Endothelial cell of umbilical vein (primary cell): ENCODE data around the gene FNIP1. TPM values are rescaled to one million over a fixed set of nuclear protein-coding genes. Genes with fewer than 3 reads are reported as not detected.

Experiments
- BruUV-seq: library from RNA; stranded (reverse); fragments of 400-500 nt; replicated peaks from 2 replicates; lab custom pipeline; 2021; lab: Mats Ljungman, UMichigan
- CTCF ChIA-PET: fragments of 300-600, 350-600 bp; sonication (Branson Sonifier 250); formaldehyde crosslinking; loops from one replicate; lab custom pipeline; 2021; ENCODE audit warnings: antibody characterized with exemption, inconsistent platforms; lab: Charles Lee
- POLR2A ChIA-PET: fragments of 300-600, 350-600 bp; sonication (Branson Sonifier 250); formaldehyde crosslinking; loops from one replicate; lab custom pipeline; 2021; ENCODE audit warnings: antibody characterized with exemption, inconsistent platforms; lab: Charles Lee
- DNase-seq: peaks from one replicate; pipeline ENCODE4 v3.0.0-alpha.2; 2011; ENCODE audit warnings: low read depth, low spot score
- FAIRE-seq: peaks from 2 replicates; lab custom pipeline; 2011; peaks lifted over from hg19 to GRCh38; lab: Jason Lieb, UNC
- H2AFZ ChIP-seq: 2 replicates; pipeline ENCODE4 v1.6.0; 2012; ENCODE audit warnings: low read depth, low read length, control low read depth, inconsistent platforms
- H3K27ac ChIP-seq: 2 replicates; pipeline ENCODE4 v1.5.1; 2011; ENCODE audit warnings: low read depth, mild to moderate bottlenecking, control low read depth, low read length, moderate library complexity; ENCODE audit not compliant: insufficient read depth
- H3K27me3 ChIP-seq, 2 experiments: 2 replicates each; pipeline versions ENCODE4 v1.6.0 to v1.6.1; 2011; ENCODE audit warnings: low read length in 2 of 2, mixed read lengths in 1 of 2; ENCODE audit not compliant: control insufficient read depth in 2 of 2, insufficient read depth in 2 of 2
- H3K36me3 ChIP-seq, 2 experiments: 2 replicates in 1 of 2; 3 replicates in 1 of 2; pipeline ENCODE4 v1.5.1; 2011; ENCODE audit warnings: low read length in 2 of 2, mild to moderate bottlenecking in 1 of 2, moderate library complexity in 1 of 2; ENCODE audit not compliant: control insufficient read depth in 2 of 2, insufficient read depth in 2 of 2; ENCODE audit errors: extremely low read depth in 1 of 2
- H3K4me1 ChIP-seq: 3 replicates; pipeline ENCODE4 v1.5.1; 2011; ENCODE audit warnings: mild to moderate bottlenecking, low read length; ENCODE audit not compliant: control insufficient read depth, insufficient read depth; ENCODE audit errors: extremely low read depth
- H3K4me2 ChIP-seq: 2 replicates; pipeline ENCODE4 v1.6.1; 2011; ENCODE audit warnings: low read length, control low read depth, mixed read lengths; ENCODE audit not compliant: insufficient read depth
- H3K4me3 ChIP-seq, 3 experiments: fragments of 200-600 bp in 1 of 3; sonication (generic), shearing (Covaris generic) in 1 of 3; replicated peaks in 1 of 3; 2 replicates each; pipeline ENCODE4 v1.5.1; 2011 to 2016; ENCODE audit warnings: control low read depth in 3 of 3, low read length in 3 of 3, mild to moderate bottlenecking in 2 of 3, inconsistent platforms in 1 of 3, low read depth in 1 of 3, moderate library complexity in 1 of 3; ENCODE audit not compliant: insufficient read depth in 1 of 3
- H3K79me2 ChIP-seq: 2 replicates; pipeline ENCODE4 v1.6.0; 2012; ENCODE audit warnings: low read length, inconsistent platforms; ENCODE audit not compliant: control insufficient read depth, insufficient read depth
- H3K9ac ChIP-seq: replicated peaks from 2 replicates; pipeline ENCODE3; 2011; ENCODE audit warnings: low read length, control low read depth; ENCODE audit not compliant: insufficient read depth; ENCODE audit errors: extremely low read depth
- H3K9me1 ChIP-seq: replicated peaks from 3 replicates; pipeline ENCODE4 v1.6.0; 2011; ENCODE audit warnings: mild to moderate bottlenecking, low read length; ENCODE audit not compliant: control insufficient read depth, insufficient read depth; ENCODE audit errors: extremely low read depth
- H3K9me3 ChIP-seq: replicated peaks from 2 replicates; pipeline ENCODE4 v1.5.1; 2012; ENCODE audit warnings: low read length, inconsistent platforms; ENCODE audit not compliant: control insufficient read depth, insufficient read depth
- H4K20me1 ChIP-seq: replicated peaks from 2 replicates; pipeline ENCODE3; 2011; ENCODE audit warnings: mild to moderate bottlenecking, low read length; ENCODE audit not compliant: control insufficient read depth, insufficient read depth; ENCODE audit errors: extremely low read depth
- EZH2 ChIP-seq: IDR thresholded peaks from 2 replicates; pipeline ENCODE4 v1.6.1; 2012; ENCODE audit warnings: borderline replicate concordance, low read depth, mild to moderate bottlenecking, moderate library complexity, low read length, inconsistent platforms; ENCODE audit not compliant: severe bottlenecking
- FOS ChIP-seq: IDR thresholded peaks from 2 replicates; pipeline ENCODE4 v1.6.1; 2011; ENCODE audit warnings: mild to moderate bottlenecking, low read length, moderate library complexity, borderline replicate concordance; ENCODE audit not compliant: insufficient read depth
- GATA2 ChIP-seq: IDR thresholded peaks from 2 replicates; pipeline ENCODE4 v1.7.0; 2011; ENCODE audit warnings: low read depth, mild to moderate bottlenecking, moderate library complexity, mixed read lengths, low read length; ENCODE audit not compliant: insufficient read length, insufficient read depth
- JUN ChIP-seq: IDR thresholded peaks from 2 replicates; pipeline ENCODE4 v1.6.1; 2011; ENCODE audit warnings: borderline replicate concordance, low read depth; ENCODE audit not compliant: insufficient read length, insufficient read depth
- MYC ChIP-seq: IDR thresholded peaks from one replicate; pipeline ENCODE4 v1.6.1; 2011; ENCODE audit warnings: mild to moderate bottlenecking, low read depth, low read length
- POLR2A ChIP-seq: IDR thresholded peaks from 2 replicates; pipeline ENCODE4 v1.6.1; 2012; ENCODE audit warnings: low read depth, mild to moderate bottlenecking, control low read depth, low read length
- POLR2AphosphoS5 ChIP-seq: IDR thresholded peaks from 2 replicates; pipeline ENCODE4 v1.6.1; 2012; ENCODE audit warnings: low read depth, mild to moderate bottlenecking, control low read depth, low read length, moderate library complexity; ENCODE audit not compliant: insufficient read depth
- dilution Hi-C: fragments of 300-500 bp; cut with MboI; formaldehyde crosslinking; loops from one replicate; pipeline ENCODE4 v1.15.0; 2019; ENCODE audit warnings: low sequenced_read_pairs; ENCODE audit not compliant: extremely low pct_ligation_motif_present
- intact Hi-C: fragments of 100-400 bp; cut with micrococcal nuclease; formaldehyde crosslinking; loops from one replicate; pipeline ENCODE4 v1.10.0; 2022
- polyA plus RNA-seq, 4 experiments: library from polyadenylated mRNA; depleted of rRNA in 3 of 4; stranded (reverse) in 3 of 4; unstranded in 1 of 4; fragments of >200 nt; gene quantifications; 2 replicates each; pipeline versions ENCODE4 v1.2.1 to v1.2.3, GENCODE V29; 2011 to 2012; ENCODE audit warnings: missing spikeins in 1 of 4
- total RNA-seq: library from RNA; stranded (reverse); gene quantifications from 2 replicates; pipeline ENCODE4 v1.2.3, GENCODE V29; 2021
- TF ChIP-seq, protein P1 (sequence below): IDR thresholded peaks from 2 replicates; pipeline ENCODE4 v1.6.1; 2011; ENCODE audit not compliant: insufficient read depth, insufficient read length
- TF ChIP-seq, protein P2 (sequence below), 2 donors: IDR thresholded peaks; 1 replicate in 1 of 2; 2 replicates in 1 of 2; pipeline ENCODE4 v1.5.1; 2011; ENCODE audit warnings: low read length in 2 of 2, mild to moderate bottlenecking in 2 of 2, moderate library complexity in 2 of 2, control low read depth in 1 of 2, inconsistent platforms in 1 of 2, low read depth in 1 of 2; ENCODE audit not compliant: insufficient read depth in 1 of 2; ENCODE audit errors: extremely low read depth in 1 of 2

The FNIP1 gene
- total and polyA plus RNA-seq, 2 donors (not counting 3 experiments of a cell fraction or from before 2014, with no cell fraction given): 5.9 to 27.3 TPM

DNA sequence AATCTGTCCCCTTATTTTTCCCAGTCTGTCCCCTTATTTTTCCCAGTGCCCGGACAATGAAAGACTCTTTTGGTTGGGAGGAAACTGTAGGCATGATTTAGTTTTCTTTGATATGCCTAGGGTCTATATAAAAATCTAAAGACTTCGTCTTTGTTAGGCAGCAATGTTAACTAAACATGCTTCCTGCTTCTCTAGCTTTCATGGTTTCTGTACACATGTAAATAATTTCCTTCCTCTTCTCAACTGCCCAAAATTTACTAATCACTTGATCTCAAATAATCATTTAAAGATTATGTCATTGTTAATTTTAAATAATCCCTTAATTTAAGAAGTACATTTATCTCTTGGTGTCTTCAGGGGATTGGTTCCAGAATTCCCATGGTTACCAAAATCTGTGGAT is 114.0 kb downstream of the FNIP1 start:
- no peaks in the 10 kb centered on the region for H3K79me2 ChIP-seq
- DNase-seq (no peak), FAIRE-seq (no peak)
- no peaks in the 10 kb centered on the region for H4K20me1 ChIP-seq
- dilution Hi-C loops: no loop called here
- H3K9me3 ChIP-seq: no peaks in the 10 kb centered on the region
- no peak overlapping the region for H3K4me2 ChIP-seq
- no peak for TF ChIP-seq GATA2
- TF ChIP-seq FOS: no peak
- no peak for TF ChIP-seq POLR2A
- TF ChIP-seq POLR2AphosphoS5: no peak
- TF ChIP-seq, protein P1, sequence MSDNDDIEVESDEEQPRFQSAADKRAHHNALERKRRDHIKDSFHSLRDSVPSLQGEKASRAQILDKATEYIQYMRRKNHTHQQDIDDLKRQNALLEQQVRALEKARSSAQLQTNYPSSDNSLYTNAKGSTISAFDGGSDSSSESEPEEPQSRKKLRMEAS: no peak
- TF ChIP-seq MYC: no peak
- TF ChIP-seq, protein P2, sequence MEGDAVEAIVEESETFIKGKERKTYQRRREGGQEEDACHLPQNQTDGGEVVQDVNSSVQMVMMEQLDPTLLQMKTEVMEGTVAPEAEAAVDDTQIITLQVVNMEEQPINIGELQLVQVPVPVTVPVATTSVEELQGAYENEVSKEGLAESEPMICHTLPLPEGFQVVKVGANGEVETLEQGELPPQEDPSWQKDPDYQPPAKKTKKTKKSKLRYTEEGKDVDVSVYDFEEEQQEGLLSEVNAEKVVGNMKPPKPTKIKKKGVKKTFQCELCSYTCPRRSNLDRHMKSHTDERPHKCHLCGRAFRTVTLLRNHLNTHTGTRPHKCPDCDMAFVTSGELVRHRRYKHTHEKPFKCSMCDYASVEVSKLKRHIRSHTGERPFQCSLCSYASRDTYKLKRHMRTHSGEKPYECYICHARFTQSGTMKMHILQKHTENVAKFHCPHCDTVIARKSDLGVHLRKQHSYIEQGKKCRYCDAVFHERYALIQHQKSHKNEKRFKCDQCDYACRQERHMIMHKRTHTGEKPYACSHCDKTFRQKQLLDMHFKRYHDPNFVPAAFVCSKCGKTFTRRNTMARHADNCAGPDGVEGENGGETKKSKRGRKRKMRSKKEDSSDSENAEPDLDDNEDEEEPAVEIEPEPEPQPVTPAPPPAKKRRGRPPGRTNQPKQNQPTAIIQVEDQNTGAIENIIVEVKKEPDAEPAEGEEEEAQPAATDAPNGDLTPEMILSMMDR (IDR thresholded peaks at IDR 0.05; ENCODE audit: extremely low read depth in 1 of 2, insufficient read depth in 1 of 2, low read depth in 1 of 2, low read length in 2 of 2): no peak
- no peak for TF ChIP-seq EZH2
- TF ChIP-seq JUN: no peak
- no peak overlapping the region for H3K27ac ChIP-seq
- no peaks in the 10 kb centered on the region for H3K9me1 ChIP-seq
- CTCF ChIA-PET: no interaction called here
- no peak overlapping the region for H3K9ac ChIP-seq
- H3K36me3 ChIP-seq: no peaks in the 10 kb centered on the region
- H2AFZ ChIP-seq: no peak overlapping the region
- POLR2A ChIA-PET: no interaction called here
- intact Hi-C loops: no loop called here
- no peak overlapping the region for H3K4me3 ChIP-seq
- no peaks in the 10 kb centered on the region for H3K4me1 ChIP-seq
- no peaks in the 10 kb centered on the region for H3K27me3 ChIP-seq
- BruUV-seq: no TSS peak
